Activated T-cell treated with anti-CD3 and anti-CD28 coated beads for 48 hours (primary cell): Measurements from ENCODE around the gene TTC31.
A peak's percentile ranks its signal among the peaks of the same experiment; 100 is the strongest.
"Not testable (repeated sequence)": the region's sequence is repeated elsewhere in the genome, so short reads cannot be mapped to it uniquely, and the experiment has no call there.

Experiments
- DNase-seq: peaks from one replicate; pipeline ENCODE4 v3.0.0-alpha.2; 2020; ENCODE audit warnings: low read depth

Gene TTC31

GRCh38 chr2:74482801-74483674, at the start of gene TTC31, which contains the start of gene CCDC142:
TSS of gene TTC31 (plus strand) at chr2:74483081. CDS start at chr2:74483096, 15 bp downstream.
TSS of gene CCDC142 (minus strand) at chr2:74482998. CDS start at chr2:74482837, 161 bp downstream.
- DNase-seq = peak; percentile 87

GRCh38 chr2:74436111-74436805, 46.6 kb upstream of the TTC31 start:
- DNase-seq = no peak

- no peak for DNase-seq
These were observed 45.8 kb upstream of the TTC31 start for GRCh38 chr2:74436848-74437695.

GRCh38 chr2:74438248-74438647, 44.6 kb upstream of the TTC31 start:
- DNase-seq = no peak

GRCh38 chr2:74439373-74439772, 43.5 kb upstream of the TTC31 start:
- no peak for DNase-seq

GRCh38 chr2:74439803-74440377, 43.0 kb upstream of the TTC31 start:
- no peak for DNase-seq

- peak; percentile 63 for DNase-seq
These were observed 42.3 kb upstream of the TTC31 start for GRCh38 chr2:74440378-74441169.

- DNase-seq = no peak
These were observed 41.7 kb upstream of the TTC31 start for GRCh38 chr2:74441170-74441689.

GRCh38 chr2:74441690-74442482, 41.0 kb upstream of the TTC31 start, which contains the start of gene RTKN:
TSS of gene RTKN (minus strand) at chr2:74441937. CDS start at chr2:74441816, 121 bp downstream.
- no peak for DNase-seq

- DNase-seq = not testable (repeated sequence)
These were observed 40.2 kb upstream of the TTC31 start for GRCh38 chr2:74442483-74443297.

- DNase-seq = no peak
These were observed 38.2 kb upstream of the TTC31 start for GRCh38 chr2:74444498-74445318.

- DNase-seq = no peak
These were observed 35.5 kb upstream of the TTC31 start for GRCh38 chr2:74447230-74447999.

- DNase-seq = no peak
These were observed 34.1 kb upstream of the TTC31 start for GRCh38 chr2:74448771-74449170.

- no peak for DNase-seq
These were observed 32.2 kb upstream of the TTC31 start for GRCh38 chr2:74450570-74451190.

- DNase-seq = peak; percentile 95
These were observed 28.0 kb upstream of the TTC31 start, which contains the start of gene INO80B for GRCh38 chr2:74454654-74455511. TSS of gene INO80B (plus strand) at chr2:74455087. CDS start at chr2:74455117, 30 bp downstream.

GRCh38 chr2:74457129-74457548, 25.7 kb upstream of the TTC31 start:
- DNase-seq = no peak
